Suprapubic skin (tissue), 4 donors: ENCODE measurements around the gene CES1. TPM values are rescaled to one million over a fixed set of nuclear protein-coding genes. Genes with fewer than 3 reads are reported as not detected.
"Not testable (repeated sequence)": the region's sequence is repeated elsewhere in the genome, so short reads cannot be mapped to it uniquely, and the experiment has no call there.

Experiments
- DNase-seq, 2 donors: peaks; one replicate each; pipeline ENCODE4 v3.0.0-alpha.2; 2019; ENCODE audit warnings: low spot score in 2 of 2
- H3K27ac ChIP-seq: fragments of 200-600 bp; sonication (generic); one replicate; pipeline ENCODE4 v1.5.1; 2019
- H3K27me3 ChIP-seq: fragments of 200-600 bp; sonication (generic); one replicate; pipeline ENCODE4 v1.5.1; 2019
- H3K36me3 ChIP-seq: fragments of 200-600 bp; sonication (generic); one replicate; pipeline ENCODE4 v1.5.1; 2019
- H3K4me1 ChIP-seq: fragments of 200-600 bp; sonication (generic); one replicate; pipeline ENCODE4 v1.5.1; 2019
- H3K4me3 ChIP-seq: fragments of 200-600 bp; sonication (generic); one replicate; pipeline ENCODE4 v1.5.1; 2019; ENCODE audit warnings: mild to moderate bottlenecking
- H3K9me3 ChIP-seq: fragments of 200-600 bp; sonication (generic); one replicate; pipeline ENCODE4 v1.5.1; 2019
- EP300 ChIP-seq: sonication (generic); formaldehyde crosslinking; IDR thresholded peaks from one replicate; pipeline ENCODE4 v1.6.1; 2017; ENCODE audit warnings: antibody characterized with exemption
- POLR2A ChIP-seq, 2 donors: fragments of 450-650 bp; IDR thresholded peaks; one replicate each; pipeline ENCODE4 v1.6.1; 2017; ENCODE audit warnings: antibody characterized with exemption in 2 of 2, mild to moderate bottlenecking in 2 of 2, moderate library complexity in 2 of 2
- POLR2AphosphoS5 ChIP-seq, 3 donors: sonication (generic); formaldehyde crosslinking; IDR thresholded peaks; one replicate each; pipeline ENCODE4 v1.6.1; 2017; ENCODE audit warnings: antibody characterized with exemption in 3 of 3
- WGBS: methylation state at CpG from one replicate; pipeline ENCODE4 v1.1.5; 2018; 5-methylcytosine and 5-hydroxymethylcytosine counted together
- total RNA-seq, 4 donors: library from RNA; depleted of rRNA; stranded (reverse); fragments of >200 nt; gene quantifications; one replicate each; pipeline ENCODE4 v1.1.0, GENCODE V29; 2016
- TF ChIP-seq, protein P1 (sequence below), 2 donors: fragments of 200-600 bp in 1 of 2; fragments of 450-650 bp in 1 of 2; sonication (generic) in 1 of 2; IDR thresholded peaks; one replicate each; pipeline ENCODE4 v1.5.1; 2016 to 2019; ENCODE audit warnings: antibody characterized with exemption in 2 of 2, mild to moderate bottlenecking in 1 of 2, moderate library complexity in 1 of 2

CES1 gene
- total RNA-seq, 4 donors from 2014 or later: 3.0 to 6.0 (median 3.5) TPM

DNA sequence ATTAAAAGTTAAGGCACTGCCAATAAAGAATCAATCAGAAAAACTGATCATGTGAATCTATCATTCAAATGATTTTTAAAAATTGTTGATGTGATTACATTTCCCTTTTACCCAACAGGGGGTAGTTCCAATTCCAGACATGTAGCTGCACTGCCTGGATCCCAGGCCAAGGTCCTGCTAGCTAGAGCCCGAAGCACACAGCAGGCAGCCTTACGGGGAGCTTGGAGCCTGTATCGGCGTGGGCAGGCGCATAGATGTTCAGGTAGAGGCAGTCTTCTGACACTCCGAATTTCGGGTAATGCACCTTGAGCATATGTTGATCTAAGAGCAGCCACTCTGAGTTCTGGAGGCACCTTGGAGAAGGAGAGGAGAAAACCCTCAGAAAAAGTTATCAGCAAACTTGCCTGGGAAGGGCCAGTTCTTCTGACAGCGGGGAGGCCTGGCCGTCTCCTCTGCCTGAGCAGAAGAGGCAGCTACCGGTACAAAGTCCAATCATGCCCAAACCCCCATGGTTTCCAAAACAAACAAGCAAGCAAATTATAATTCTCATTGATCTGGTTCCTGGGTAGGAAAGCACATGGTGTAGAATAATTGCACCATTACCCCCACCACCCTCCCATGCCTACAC, 38.6 kb upstream of the CES1 start:
- no peak for DNase-seq
- H3K27me3 ChIP-seq: peaks cover 9% of the 10 kb centered on the region
- WGBS: 82% methylated on average over 10 of the region's 10 CpGs
- TF ChIP-seq EP300: no peak
- peaks cover 3% of the 10 kb centered on the region for H3K4me1 ChIP-seq
- no peak overlapping the region for H3K27ac ChIP-seq
- no peaks in the 10 kb centered on the region for H3K36me3 ChIP-seq
- H3K4me3 ChIP-seq: no peak overlapping the region
- H3K9me3 ChIP-seq: no peaks in the 10 kb centered on the region

DNA sequence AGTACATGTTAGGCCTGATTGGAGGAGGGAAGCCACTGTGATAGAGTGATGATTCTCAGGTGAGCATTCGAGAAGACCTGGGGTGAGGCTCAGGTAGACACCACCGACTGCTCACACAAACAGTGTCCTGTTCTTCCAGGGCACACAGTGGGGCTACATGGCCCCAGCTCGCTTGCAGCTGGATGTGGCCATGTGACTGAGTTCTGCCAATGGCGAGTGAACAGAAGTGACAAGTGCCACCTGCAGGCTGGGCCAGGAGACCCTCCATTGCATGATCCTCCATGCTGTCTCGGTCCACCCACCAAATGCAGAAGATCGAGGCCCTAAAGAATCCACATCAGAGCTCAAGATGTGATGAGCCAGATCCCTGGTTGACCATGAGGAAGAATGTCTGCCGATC, 36.1 kb upstream of the CES1 start:
- 88% methylated on average over 6 of the region's 7 CpGs for WGBS
- no peaks in the 10 kb centered on the region for H3K36me3 ChIP-seq
- no peak overlapping the region for H3K4me3 ChIP-seq
- TF ChIP-seq POLR2AphosphoS5 (IDR thresholded peaks at IDR 0.05) (no peak), POLR2A (IDR thresholded peaks at IDR 0.05) (no peak), EP300 (no peak)
- TF ChIP-seq, protein P1, sequence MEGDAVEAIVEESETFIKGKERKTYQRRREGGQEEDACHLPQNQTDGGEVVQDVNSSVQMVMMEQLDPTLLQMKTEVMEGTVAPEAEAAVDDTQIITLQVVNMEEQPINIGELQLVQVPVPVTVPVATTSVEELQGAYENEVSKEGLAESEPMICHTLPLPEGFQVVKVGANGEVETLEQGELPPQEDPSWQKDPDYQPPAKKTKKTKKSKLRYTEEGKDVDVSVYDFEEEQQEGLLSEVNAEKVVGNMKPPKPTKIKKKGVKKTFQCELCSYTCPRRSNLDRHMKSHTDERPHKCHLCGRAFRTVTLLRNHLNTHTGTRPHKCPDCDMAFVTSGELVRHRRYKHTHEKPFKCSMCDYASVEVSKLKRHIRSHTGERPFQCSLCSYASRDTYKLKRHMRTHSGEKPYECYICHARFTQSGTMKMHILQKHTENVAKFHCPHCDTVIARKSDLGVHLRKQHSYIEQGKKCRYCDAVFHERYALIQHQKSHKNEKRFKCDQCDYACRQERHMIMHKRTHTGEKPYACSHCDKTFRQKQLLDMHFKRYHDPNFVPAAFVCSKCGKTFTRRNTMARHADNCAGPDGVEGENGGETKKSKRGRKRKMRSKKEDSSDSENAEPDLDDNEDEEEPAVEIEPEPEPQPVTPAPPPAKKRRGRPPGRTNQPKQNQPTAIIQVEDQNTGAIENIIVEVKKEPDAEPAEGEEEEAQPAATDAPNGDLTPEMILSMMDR (IDR thresholded peaks at IDR 0.05): no peak
- H3K27ac ChIP-seq: no peak overlapping the region
- DNase-seq: no peak
- peaks cover 9% of the 10 kb centered on the region for H3K27me3 ChIP-seq
- peaks cover 3% of the 10 kb centered on the region for H3K4me1 ChIP-seq
- no peaks in the 10 kb centered on the region for H3K9me3 ChIP-seq

DNA sequence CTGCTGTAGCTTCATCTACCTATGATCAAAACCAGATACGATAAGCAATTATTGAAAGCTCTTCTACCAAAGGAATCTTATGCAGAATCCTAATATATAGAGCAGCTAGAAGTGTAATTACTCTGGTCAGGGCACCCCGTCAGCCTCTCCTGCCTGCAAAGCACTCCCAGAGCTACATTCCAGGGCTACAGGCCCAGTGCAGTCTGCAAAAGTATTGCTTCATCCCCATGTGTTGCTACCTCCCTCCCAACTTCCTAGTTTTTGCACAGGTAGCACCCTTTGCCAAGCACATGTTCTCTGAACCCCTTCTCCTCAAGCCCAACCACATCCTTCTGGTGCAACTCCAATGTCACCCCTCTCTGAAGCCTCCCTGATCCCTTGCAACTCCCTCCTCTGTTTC, 35.2 kb upstream of the CES1 start:
- H3K27me3 ChIP-seq: peaks cover 10% of the 10 kb centered on the region
- H3K4me1 ChIP-seq: peaks cover 3% of the 10 kb centered on the region
- H3K36me3 ChIP-seq: no peaks in the 10 kb centered on the region
- WGBS: 65% methylated on average over 2 of the region's 2 CpGs
- H3K9me3 ChIP-seq: no peaks in the 10 kb centered on the region
- H3K27ac ChIP-seq: no peak overlapping the region
- H3K4me3 ChIP-seq: no peak overlapping the region
- no peak for DNase-seq
- TF ChIP-seq POLR2AphosphoS5 (IDR thresholded peaks at IDR 0.05) (no peak), POLR2A (IDR thresholded peaks at IDR 0.05) (no peak)
- TF ChIP-seq, protein P1 (IDR thresholded peaks at IDR 0.05): no peak

DNA sequence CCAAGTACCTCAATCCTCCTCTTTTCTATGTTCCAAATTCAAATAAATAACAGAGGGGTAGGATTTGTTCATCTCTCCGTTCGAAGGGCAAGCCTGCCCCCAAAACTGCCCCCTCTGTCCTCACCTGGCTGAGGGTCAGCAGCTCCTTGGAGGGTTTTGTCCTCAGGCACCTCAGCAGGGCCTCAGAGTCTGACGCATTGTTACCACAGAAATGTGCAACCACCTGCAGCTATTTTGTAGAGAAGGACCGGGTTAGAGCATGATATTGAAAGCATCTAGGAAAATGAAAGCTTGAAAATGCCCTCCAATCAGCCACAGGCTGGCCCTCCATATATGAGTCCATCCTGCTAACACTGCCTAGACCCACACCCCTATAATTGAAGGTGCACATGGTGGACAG, 28.4 kb upstream of the CES1 start:
- no peaks in the 10 kb centered on the region for H3K36me3 ChIP-seq
- no peak for TF ChIP-seq EP300
- no peak for TF ChIP-seq POLR2AphosphoS5 (IDR thresholded peaks at IDR 0.05)
- TF ChIP-seq, protein P1 (IDR thresholded peaks at IDR 0.05): no peak
- no peak for TF ChIP-seq POLR2A (IDR thresholded peaks at IDR 0.05)
- whole genome bisulfite sequencing: 77% methylated on average over 4 of the region's 4 CpGs
- peaks cover 8% of the 10 kb centered on the region for H3K27me3 ChIP-seq
- H3K4me3 ChIP-seq: no peak overlapping the region
- H3K9me3 ChIP-seq: no peaks in the 10 kb centered on the region
- no peak for DNase-seq
- H3K27ac ChIP-seq: no peak overlapping the region
- H3K4me1 ChIP-seq: peaks cover 2% of the 10 kb centered on the region

DNA sequence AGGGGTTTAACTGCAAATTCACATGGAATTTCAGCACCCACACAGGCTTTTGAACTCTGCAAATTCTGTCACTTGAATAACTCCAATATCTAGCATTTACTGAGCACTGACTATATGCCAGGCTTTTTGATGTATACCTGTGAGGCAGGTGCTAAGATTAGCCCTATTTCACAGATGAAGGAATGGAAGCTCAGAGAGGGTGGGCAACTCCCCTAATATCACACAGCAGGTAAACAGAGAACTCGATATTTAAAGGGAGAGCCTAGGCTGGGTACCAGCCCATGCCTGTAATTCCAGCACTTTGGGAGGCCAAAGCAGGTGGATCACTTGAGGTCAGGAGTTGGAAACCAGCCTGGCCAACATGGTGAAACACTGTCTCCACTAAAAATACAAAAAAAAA, 24.8 kb upstream of the CES1 start:
- not testable (repeated sequence) for H3K27ac ChIP-seq, H3K9me3 ChIP-seq, DNase-seq, H3K27me3 ChIP-seq, H3K4me1 ChIP-seq, H3K4me3 ChIP-seq, H3K36me3 ChIP-seq
- WGBS: 93% methylated on average over 1 of the region's 1 CpG

DNA sequence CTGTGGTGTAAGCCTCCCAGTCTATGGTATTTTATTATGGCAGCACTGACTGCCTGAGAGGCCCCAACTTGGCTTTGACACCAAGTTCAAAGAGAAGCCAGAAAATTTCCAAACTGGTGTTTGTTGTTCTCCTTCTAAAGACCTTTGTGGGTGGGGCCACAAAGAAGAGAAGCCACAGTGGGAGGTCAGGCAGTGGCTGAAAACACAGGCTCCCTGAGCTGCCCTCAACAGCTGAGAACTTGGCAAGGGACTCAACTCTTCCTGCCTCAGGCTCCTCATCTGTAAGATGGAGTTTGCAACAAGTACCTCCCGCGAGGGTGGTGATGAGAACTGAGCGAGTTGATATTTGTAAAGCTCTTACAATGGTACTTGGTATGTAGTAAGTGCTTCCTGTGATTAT, 24.1 kb upstream of the CES1 start:
- 89% methylated on average over 3 of the region's 3 CpGs for WGBS
- no peak overlapping the region for H3K4me3 ChIP-seq
- no peak for DNase-seq
- TF ChIP-seq, protein P1 (IDR thresholded peaks at IDR 0.05): no peak
- TF ChIP-seq EP300: no peak
- no peak for TF ChIP-seq POLR2A (IDR thresholded peaks at IDR 0.05)
- no peak for TF ChIP-seq POLR2AphosphoS5 (IDR thresholded peaks at IDR 0.05)
- H3K36me3 ChIP-seq: no peaks in the 10 kb centered on the region
- H3K9me3 ChIP-seq: no peaks in the 10 kb centered on the region
- peaks cover 6% of the 10 kb centered on the region for H3K27me3 ChIP-seq
- H3K27ac ChIP-seq: no peak overlapping the region
- H3K4me1 ChIP-seq: peaks cover 2% of the 10 kb centered on the region
